ENCODE measurements around the gene ALK.

ALK gene

GRCh38 chr2:29615841-29616240 lies 305.5 kb downstream of the ALK start:
- no peak overlapping the region for H3K27ac ChIP-seq (ENCODE audit: low read depth, low read length, poor library complexity, severe bottlenecking)
- H3K4me2 ChIP-seq (ENCODE audit: low read length), result no peak overlapping the region
- no peak overlapping the region for H3K4me3 ChIP-seq (ENCODE audit: low read depth, low read length, poor library complexity, severe bottlenecking)

GRCh38 chr2:29615183-29615582 lies 306.2 kb downstream of the ALK start:
- no peak overlapping the region for H3K27ac ChIP-seq (ENCODE audit: low read depth, low read length, poor library complexity, severe bottlenecking)
- H3K9me2 ChIP-seq (ENCODE audit: low read depth, low read length), result no peaks in the 10 kb centered on the region
- H3K4me2 ChIP-seq (ENCODE audit: low read length), result no peak overlapping the region
- no peak overlapping the region for H2AFZ ChIP-seq (ENCODE audit: low read length)
- H3K4me1 ChIP-seq (ENCODE audit: insufficient read depth, low read length, severe bottlenecking), result no peaks in the 10 kb centered on the region
- no peak overlapping the region for H3K4me3 ChIP-seq (ENCODE audit: low read depth, low read length, poor library complexity, severe bottlenecking)
- H3K79me2 ChIP-seq (ENCODE audit: insufficient read depth, low read length), result no peaks in the 10 kb centered on the region
- H3K9ac ChIP-seq (ENCODE audit: low read length), result no peak overlapping the region
- H4K20me1 ChIP-seq (ENCODE audit: insufficient read depth, low read length), result no peaks in the 10 kb centered on the region
- no peaks in the 10 kb centered on the region for H3K36me3 ChIP-seq (ENCODE audit: insufficient read depth, low read length)
- no peaks in the 10 kb centered on the region for H3K9me3 ChIP-seq (ENCODE audit: low read length)
- no peaks in the 10 kb centered on the region for H3K27me3 ChIP-seq (ENCODE audit: insufficient read depth, low read length)
- TF ChIP-seq EZH2 (IDR thresholded peaks at IDR 0.05; ENCODE audit: borderline replicate concordance, low read length), result no peak
- no peak for TF ChIP-seq CTCF (IDR thresholded peaks at IDR 0.05; ENCODE audit: low read length)
- no peaks in the 10 kb centered on the region for H3F3A ChIP-seq (ENCODE audit: insufficient read depth, low read length)

More at GRCh38 chr2:29615841-29616240, 305.5 kb downstream of the ALK start:
- Histone ChIP-seq H3K9ac (ENCODE audit: low read length) (no peak overlapping the region), H2AFZ (ENCODE audit: low read length) (no peak overlapping the region), H3K36me3 (ENCODE audit: insufficient read depth, low read length) (no peaks in the 10 kb centered on the region), H3F3A (ENCODE audit: insufficient read depth, low read length) (no peaks in the 10 kb centered on the region), H3K4me1 (ENCODE audit: insufficient read depth, low read length, severe bottlenecking) (no peaks in the 10 kb centered on the region), H3K9me3 (ENCODE audit: low read length) (no peaks in the 10 kb centered on the region), H3K79me2 (ENCODE audit: insufficient read depth, low read length) (no peaks in the 10 kb centered on the region), H3K9me2 (ENCODE audit: low read depth, low read length) (no peaks in the 10 kb centered on the region), H3K27me3 (ENCODE audit: insufficient read depth, low read length) (no peaks in the 10 kb centered on the region), H4K20me1 (ENCODE audit: insufficient read depth, low read length) (no peaks in the 10 kb centered on the region)
- no peak for TF ChIP-seq CTCF (IDR thresholded peaks at IDR 0.05; ENCODE audit: low read length)
- no peak for TF ChIP-seq EZH2 (IDR thresholded peaks at IDR 0.05; ENCODE audit: borderline replicate concordance, low read length)

- no peaks in the 10 kb centered on the region for H4K20me1 ChIP-seq (ENCODE audit: insufficient read depth, low read length)
- no peaks in the 10 kb centered on the region for H3K4me1 ChIP-seq (ENCODE audit: insufficient read depth, low read length, severe bottlenecking)
- H3K4me2 ChIP-seq (ENCODE audit: low read length), result no peak overlapping the region
- H3K4me3 ChIP-seq (ENCODE audit: low read depth, low read length, poor library complexity, severe bottlenecking), result no peak overlapping the region
- H3K9me2 ChIP-seq (ENCODE audit: low read depth, low read length), result no peaks in the 10 kb centered on the region
- no peak overlapping the region for H2AFZ ChIP-seq (ENCODE audit: low read length)
- no peaks in the 10 kb centered on the region for H3K79me2 ChIP-seq (ENCODE audit: insufficient read depth, low read length)
- TF ChIP-seq CTCF (IDR thresholded peaks at IDR 0.05; ENCODE audit: low read length), result no peak
- H3K9me3 ChIP-seq (ENCODE audit: low read length), result no peaks in the 10 kb centered on the region
- no peaks in the 10 kb centered on the region for H3F3A ChIP-seq (ENCODE audit: insufficient read depth, low read length)
- H3K36me3 ChIP-seq (ENCODE audit: insufficient read depth, low read length), result no peaks in the 10 kb centered on the region
- H3K27ac ChIP-seq (ENCODE audit: low read depth, low read length, poor library complexity, severe bottlenecking), result no peak overlapping the region
- H3K9ac ChIP-seq (ENCODE audit: low read length), result no peak overlapping the region
- no peaks in the 10 kb centered on the region for H3K27me3 ChIP-seq (ENCODE audit: insufficient read depth, low read length)
Measured at GRCh38 chr2:29614295-29614830, 307.0 kb downstream of the ALK start.
